GM12878 (cell line): ENCODE measurements around the gene TPI1.
A peak's percentile ranks its signal among the peaks of the same experiment; 100 is the strongest.

Experiments
- ESRRA ChIP-seq: IDR thresholded peaks from 2 replicates; pipeline ENCODE4 v1.6.1; 2012; ENCODE audit warnings: mild to moderate bottlenecking, low read length, improper control_type of control experiment
- NFIC ChIP-seq: IDR thresholded peaks from 2 replicates; pipeline ENCODE4 v1.6.1; 2012; ENCODE audit warnings: low read depth, mild to moderate bottlenecking, inconsistent platforms, low read length, moderate library complexity
- POLR2A ChIP-seq: IDR thresholded peaks from 2 replicates; pipeline ENCODE4 v1.6.1; 2011; ENCODE audit warnings: low read depth, mild to moderate bottlenecking, low read length
- RCOR1 ChIP-seq: conservative IDR thresholded peaks from 2 replicates; pipeline ENCODE4 v1.6.1; 2012; ENCODE audit warnings: low read depth, low read length, improper control_type of control experiment
- RELA ChIP-seq: fragments of 450-650 bp; IDR thresholded peaks from 2 replicates; pipeline ENCODE4 v1.8.0; 2014; ENCODE audit warnings: borderline replicate concordance; ENCODE audit not compliant: partially characterized antibody
- YY1 ChIP-seq: IDR thresholded peaks from 2 replicates; pipeline ENCODE4 v1.6.1; 2011; ENCODE audit warnings: low read depth, mild to moderate bottlenecking, low read length
- ZNF274 ChIP-seq: IDR thresholded peaks from one replicate; pipeline ENCODE4 v1.8.0; 2011; ENCODE audit not compliant: insufficient read length, insufficient read depth
- TF ChIP-seq, protein P1 (sequence below): IDR thresholded peaks from 2 replicates; pipeline ENCODE4 v1.6.1; 2011; ENCODE audit warnings: mild to moderate bottlenecking, low read depth, low read length, moderate library complexity; ENCODE audit not compliant: insufficient replicate concordance
- TF ChIP-seq, protein P2 (sequence below), 3 experiments: IDR thresholded peaks in 2 of 3; conservative IDR thresholded peaks in 1 of 3; 2 replicates each; pipeline ENCODE4 v1.5.1; 2011; ENCODE audit warnings: low read depth in 3 of 3, low read length in 3 of 3, mild to moderate bottlenecking in 3 of 3, control low read depth in 2 of 3, moderate library complexity in 2 of 3, inconsistent platforms in 1 of 3, mixed read lengths in 1 of 3; ENCODE audit not compliant: control insufficient read depth in 2 of 3, insufficient read depth in 1 of 3; ENCODE audit errors: extremely low read depth in 1 of 3
- TF ChIP-seq, protein P3 (sequence below): fragments of 450-650 bp; conservative IDR thresholded peaks from 2 replicates; pipeline ENCODE4 v1.6.1; 2017; ENCODE audit warnings: mild to moderate bottlenecking, moderate library complexity
- TF ChIP-seq, protein P4 (sequence below): fragments of 450-650 bp; IDR thresholded peaks from 2 replicates; pipeline ENCODE4 v1.6.1; 2018; ENCODE audit warnings: mild to moderate bottlenecking, low read depth, moderate library complexity; ENCODE audit not compliant: partially characterized antibody

DNA sequence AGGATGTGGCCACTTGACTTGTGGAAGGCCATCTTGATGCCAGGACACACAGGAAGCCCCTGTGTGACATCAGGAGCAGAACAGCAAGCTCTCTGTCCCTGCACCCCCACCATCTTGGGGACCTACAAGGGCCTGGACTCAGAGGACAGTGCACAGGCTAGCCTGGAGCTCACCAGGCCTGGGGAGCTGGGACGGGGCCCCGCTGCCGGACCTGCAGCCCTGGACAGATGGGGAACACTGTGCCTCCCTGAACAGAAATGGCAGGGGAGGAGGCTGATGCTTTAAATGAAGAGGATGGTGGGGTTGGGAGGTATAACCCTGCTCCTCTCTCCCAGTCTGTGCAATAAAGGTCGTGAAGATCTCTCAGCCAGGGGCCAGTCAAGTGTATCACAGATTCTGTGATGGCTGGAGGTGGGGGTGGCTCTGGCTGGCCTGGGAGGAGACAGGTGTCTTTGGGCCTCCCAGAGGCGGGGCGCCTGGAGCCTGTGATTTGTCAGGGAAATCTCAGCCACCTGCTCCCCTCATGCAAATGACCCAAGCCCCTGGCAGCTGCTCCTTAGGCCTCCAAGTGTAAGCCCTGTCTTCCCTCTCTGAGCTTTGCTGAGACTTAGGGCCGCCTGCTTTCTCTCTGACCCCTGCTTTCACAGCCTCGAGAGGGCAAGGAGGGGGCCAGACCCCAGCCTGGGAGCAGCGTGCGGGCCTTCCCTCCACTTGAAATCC lies 27.7 kb upstream of the TPI1 start:
- TF ChIP-seq POLR2A (no peak), RCOR1 (no peak), ESRRA (no peak), YY1 (0 out of 2 replicates have a peak, but pooled peaks have one; percentile 15), ZNF274 (no peak), RELA (no peak), NFIC (no peak)
- TF ChIP-seq, protein P1, sequence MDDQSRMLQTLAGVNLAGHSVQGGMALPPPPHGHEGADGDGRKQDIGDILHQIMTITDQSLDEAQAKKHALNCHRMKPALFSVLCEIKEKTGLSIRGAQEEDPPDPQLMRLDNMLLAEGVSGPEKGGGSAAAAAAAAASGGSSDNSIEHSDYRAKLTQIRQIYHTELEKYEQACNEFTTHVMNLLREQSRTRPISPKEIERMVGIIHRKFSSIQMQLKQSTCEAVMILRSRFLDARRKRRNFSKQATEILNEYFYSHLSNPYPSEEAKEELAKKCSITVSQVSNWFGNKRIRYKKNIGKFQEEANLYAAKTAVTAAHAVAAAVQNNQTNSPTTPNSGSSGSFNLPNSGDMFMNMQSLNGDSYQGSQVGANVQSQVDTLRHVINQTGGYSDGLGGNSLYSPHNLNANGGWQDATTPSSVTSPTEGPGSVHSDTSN: no peak
- TF ChIP-seq, protein P2, sequence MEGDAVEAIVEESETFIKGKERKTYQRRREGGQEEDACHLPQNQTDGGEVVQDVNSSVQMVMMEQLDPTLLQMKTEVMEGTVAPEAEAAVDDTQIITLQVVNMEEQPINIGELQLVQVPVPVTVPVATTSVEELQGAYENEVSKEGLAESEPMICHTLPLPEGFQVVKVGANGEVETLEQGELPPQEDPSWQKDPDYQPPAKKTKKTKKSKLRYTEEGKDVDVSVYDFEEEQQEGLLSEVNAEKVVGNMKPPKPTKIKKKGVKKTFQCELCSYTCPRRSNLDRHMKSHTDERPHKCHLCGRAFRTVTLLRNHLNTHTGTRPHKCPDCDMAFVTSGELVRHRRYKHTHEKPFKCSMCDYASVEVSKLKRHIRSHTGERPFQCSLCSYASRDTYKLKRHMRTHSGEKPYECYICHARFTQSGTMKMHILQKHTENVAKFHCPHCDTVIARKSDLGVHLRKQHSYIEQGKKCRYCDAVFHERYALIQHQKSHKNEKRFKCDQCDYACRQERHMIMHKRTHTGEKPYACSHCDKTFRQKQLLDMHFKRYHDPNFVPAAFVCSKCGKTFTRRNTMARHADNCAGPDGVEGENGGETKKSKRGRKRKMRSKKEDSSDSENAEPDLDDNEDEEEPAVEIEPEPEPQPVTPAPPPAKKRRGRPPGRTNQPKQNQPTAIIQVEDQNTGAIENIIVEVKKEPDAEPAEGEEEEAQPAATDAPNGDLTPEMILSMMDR (IDR thresholded peaks at IDR 0.05 in 2 of 3, conservative IDR thresholded peaks at IDR 0.05 in 1 of 3; ENCODE audit: control insufficient read depth in 2 of 3, extremely low read depth in 1 of 3, insufficient read depth in 1 of 3, low read depth in 3 of 3, low read length in 3 of 3): no peak
- TF ChIP-seq, protein P3, sequence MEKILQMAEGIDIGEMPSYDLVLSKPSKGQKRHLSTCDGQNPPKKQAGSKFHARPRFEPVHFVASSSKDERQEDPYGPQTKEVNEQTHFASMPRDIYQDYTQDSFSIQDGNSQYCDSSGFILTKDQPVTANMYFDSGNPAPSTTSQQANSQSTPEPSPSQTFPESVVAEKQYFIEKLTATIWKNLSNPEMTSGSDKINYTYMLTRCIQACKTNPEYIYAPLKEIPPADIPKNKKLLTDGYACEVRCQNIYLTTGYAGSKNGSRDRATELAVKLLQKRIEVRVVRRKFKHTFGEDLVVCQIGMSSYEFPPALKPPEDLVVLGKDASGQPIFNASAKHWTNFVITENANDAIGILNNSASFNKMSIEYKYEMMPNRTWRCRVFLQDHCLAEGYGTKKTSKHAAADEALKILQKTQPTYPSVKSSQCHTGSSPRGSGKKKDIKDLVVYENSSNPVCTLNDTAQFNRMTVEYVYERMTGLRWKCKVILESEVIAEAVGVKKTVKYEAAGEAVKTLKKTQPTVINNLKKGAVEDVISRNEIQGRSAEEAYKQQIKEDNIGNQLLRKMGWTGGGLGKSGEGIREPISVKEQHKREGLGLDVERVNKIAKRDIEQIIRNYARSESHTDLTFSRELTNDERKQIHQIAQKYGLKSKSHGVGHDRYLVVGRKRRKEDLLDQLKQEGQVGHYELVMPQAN: no peak
- TF ChIP-seq, protein P4, sequence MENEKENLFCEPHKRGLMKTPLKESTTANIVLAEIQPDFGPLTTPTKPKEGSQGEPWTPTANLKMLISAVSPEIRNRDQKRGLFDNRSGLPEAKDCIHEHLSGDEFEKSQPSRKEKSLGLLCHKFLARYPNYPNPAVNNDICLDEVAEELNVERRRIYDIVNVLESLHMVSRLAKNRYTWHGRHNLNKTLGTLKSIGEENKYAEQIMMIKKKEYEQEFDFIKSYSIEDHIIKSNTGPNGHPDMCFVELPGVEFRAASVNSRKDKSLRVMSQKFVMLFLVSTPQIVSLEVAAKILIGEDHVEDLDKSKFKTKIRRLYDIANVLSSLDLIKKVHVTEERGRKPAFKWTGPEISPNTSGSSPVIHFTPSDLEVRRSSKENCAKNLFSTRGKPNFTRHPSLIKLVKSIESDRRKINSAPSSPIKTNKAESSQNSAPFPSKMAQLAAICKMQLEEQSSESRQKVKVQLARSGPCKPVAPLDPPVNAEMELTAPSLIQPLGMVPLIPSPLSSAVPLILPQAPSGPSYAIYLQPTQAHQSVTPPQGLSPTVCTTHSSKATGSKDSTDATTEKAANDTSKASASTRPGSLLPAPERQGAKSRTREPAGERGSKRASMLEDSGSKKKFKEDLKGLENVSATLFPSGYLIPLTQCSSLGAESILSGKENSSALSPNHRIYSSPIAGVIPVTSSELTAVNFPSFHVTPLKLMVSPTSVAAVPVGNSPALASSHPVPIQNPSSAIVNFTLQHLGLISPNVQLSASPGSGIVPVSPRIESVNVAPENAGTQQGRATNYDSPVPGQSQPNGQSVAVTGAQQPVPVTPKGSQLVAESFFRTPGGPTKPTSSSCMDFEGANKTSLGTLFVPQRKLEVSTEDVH: no peak
